Breast epithelium (tissue), 4 donors: ENCODE data around the gene IL2. TPM values are rescaled to one million over a fixed set of nuclear protein-coding genes. Genes with fewer than 3 reads are reported as not detected.

Experiments used
- DNase-seq, 2 donors: peaks; one replicate each; pipeline ENCODE4 v3.0.0-alpha.2; 2019; ENCODE audit warnings: low spot score in 2 of 2
- H3K27ac ChIP-seq, 2 donors: fragments of 200-600 bp; sonication (generic) in 1 of 2; one replicate each; pipeline ENCODE4 v1.5.1; 2016 to 2019; ENCODE audit warnings: mild to moderate bottlenecking in 1 of 2
- H3K27me3 ChIP-seq, 2 donors: fragments of 200-600 bp; sonication (generic) in 1 of 2; one replicate each; pipeline versions ENCODE4 v1.5.1 to v1.6.0; 2017 to 2019; ENCODE audit warnings: control low read depth in 1 of 2, mild to moderate bottlenecking in 1 of 2
- H3K36me3 ChIP-seq: fragments of 200-600 bp; one replicate; pipeline ENCODE4 v1.5.1; 2019
- H3K4me1 ChIP-seq, 2 donors: fragments of 200-600 bp; sonication (generic); one replicate each; pipeline ENCODE4 v1.5.1; 2016 to 2019; ENCODE audit warnings: control low read depth in 1 of 2
- H3K4me3 ChIP-seq, 3 donors: fragments of 200-600 bp; sonication (generic); 1 replicate in 2 of 3; 2 replicates in 1 of 3; pipeline ENCODE4 v1.5.1; 2016 to 2019; ENCODE audit warnings: mild to moderate bottlenecking in 3 of 3, moderate library complexity in 2 of 3
- H3K9me3 ChIP-seq, 2 donors: fragments of 200-600 bp; sonication (generic) in 1 of 2; one replicate each; pipeline ENCODE4 v1.5.1; 2016 to 2019; ENCODE audit warnings: control low read depth in 1 of 2
- POLR2A ChIP-seq: fragments of 450-650 bp; IDR thresholded peaks from one replicate; pipeline ENCODE4 v1.6.1; 2016; ENCODE audit warnings: antibody characterized with exemption, mild to moderate bottlenecking, moderate library complexity
- POLR2AphosphoS5 ChIP-seq, 3 donors: sonication (generic); formaldehyde crosslinking; IDR thresholded peaks; one replicate each; pipeline ENCODE4 v1.6.1; 2017; ENCODE audit warnings: antibody characterized with exemption in 3 of 3
- intact Hi-C: fragments of 100-400 bp; cut with DNase I; formaldehyde crosslinking; loops from one replicate; pipeline ENCODE4 v1.15.1; 2023; ENCODE audit warnings: low total_unique reads
- total RNA-seq, 3 donors: library from RNA; depleted of rRNA; stranded (reverse); fragments of >200 nt; gene quantifications; one replicate each; pipeline ENCODE4 v1.1.0, GENCODE V29; 2016
- TF ChIP-seq, protein P1 (sequence below), 3 donors: fragments of 450-650 bp; IDR thresholded peaks; one replicate each; pipeline ENCODE4 v1.5.1; 2016 to 2017; ENCODE audit warnings: antibody characterized with exemption in 3 of 3, mild to moderate bottlenecking in 3 of 3, moderate library complexity in 3 of 3

IL2 gene
- total RNA-seq, 3 donors from 2014 or later, result 0.48 TPM; not detected in 2

DNA sequence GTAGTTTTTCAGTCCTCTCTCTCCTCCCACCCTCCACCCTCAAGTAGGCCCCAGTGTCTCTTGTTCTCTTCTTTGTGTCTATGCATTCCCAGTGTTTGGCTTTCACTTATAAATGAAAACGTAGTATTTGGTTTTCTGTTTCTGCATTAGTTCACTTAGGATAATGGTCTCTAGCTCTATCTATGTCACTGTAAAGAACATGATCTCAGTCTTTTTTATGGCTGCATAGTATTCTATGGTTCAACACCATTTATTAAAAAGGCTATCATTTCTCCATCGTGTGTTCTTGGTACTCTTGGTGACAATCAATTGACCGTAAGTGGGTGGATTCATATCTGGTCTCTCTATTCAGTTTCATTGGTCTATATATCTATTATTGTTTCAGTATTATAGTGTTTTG is 18.7 kb upstream of the IL2 start:
- TF ChIP-seq POLR2AphosphoS5 (IDR thresholded peaks at IDR 0.05) (no peak), POLR2A (no peak)
- TF ChIP-seq, protein P1, sequence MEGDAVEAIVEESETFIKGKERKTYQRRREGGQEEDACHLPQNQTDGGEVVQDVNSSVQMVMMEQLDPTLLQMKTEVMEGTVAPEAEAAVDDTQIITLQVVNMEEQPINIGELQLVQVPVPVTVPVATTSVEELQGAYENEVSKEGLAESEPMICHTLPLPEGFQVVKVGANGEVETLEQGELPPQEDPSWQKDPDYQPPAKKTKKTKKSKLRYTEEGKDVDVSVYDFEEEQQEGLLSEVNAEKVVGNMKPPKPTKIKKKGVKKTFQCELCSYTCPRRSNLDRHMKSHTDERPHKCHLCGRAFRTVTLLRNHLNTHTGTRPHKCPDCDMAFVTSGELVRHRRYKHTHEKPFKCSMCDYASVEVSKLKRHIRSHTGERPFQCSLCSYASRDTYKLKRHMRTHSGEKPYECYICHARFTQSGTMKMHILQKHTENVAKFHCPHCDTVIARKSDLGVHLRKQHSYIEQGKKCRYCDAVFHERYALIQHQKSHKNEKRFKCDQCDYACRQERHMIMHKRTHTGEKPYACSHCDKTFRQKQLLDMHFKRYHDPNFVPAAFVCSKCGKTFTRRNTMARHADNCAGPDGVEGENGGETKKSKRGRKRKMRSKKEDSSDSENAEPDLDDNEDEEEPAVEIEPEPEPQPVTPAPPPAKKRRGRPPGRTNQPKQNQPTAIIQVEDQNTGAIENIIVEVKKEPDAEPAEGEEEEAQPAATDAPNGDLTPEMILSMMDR (IDR thresholded peaks at IDR 0.05), result no peak
- no peak for DNase-seq
- no peak overlapping the region for H3K4me3 ChIP-seq
- intact Hi-C loops, result no loop called here
- H3K27me3 ChIP-seq, result no peaks in the 10 kb centered on the region
- H3K9me3 ChIP-seq, result peaks cover 0 to 14% of the 10 kb centered on the region in 2 donors
- no peaks in the 10 kb centered on the region for H3K4me1 ChIP-seq
- H3K27ac ChIP-seq, result no peak overlapping the region
- no peaks in the 10 kb centered on the region for H3K36me3 ChIP-seq

DNA sequence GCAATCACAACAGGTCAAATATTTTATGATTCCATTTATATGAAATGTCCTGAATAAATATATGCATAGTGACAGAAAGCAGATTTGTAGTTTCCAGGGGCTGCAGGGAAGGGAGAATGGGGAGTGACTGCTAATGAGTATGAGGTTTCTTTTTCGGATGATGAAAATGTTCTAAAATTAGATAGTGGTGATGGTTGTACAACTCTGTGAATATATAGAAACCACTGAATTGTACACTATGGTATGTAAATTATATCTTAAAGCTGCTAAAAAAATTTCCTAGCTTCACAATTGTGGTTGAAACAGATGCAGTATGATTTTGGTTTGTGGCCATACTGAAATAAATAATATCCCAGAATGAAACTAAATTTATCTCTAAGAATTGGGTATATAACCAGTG is 12.9 kb upstream of the IL2 start:
- intact Hi-C loops, result no loop called here
- H3K27ac ChIP-seq, result no peak overlapping the region
- no peaks in the 10 kb centered on the region for H3K4me1 ChIP-seq
- no peak overlapping the region for H3K4me3 ChIP-seq
- no peak for DNase-seq
- H3K27me3 ChIP-seq, result no peaks in the 10 kb centered on the region
- H3K36me3 ChIP-seq, result no peaks in the 10 kb centered on the region
- TF ChIP-seq, protein P1 (IDR thresholded peaks at IDR 0.05), result no peak
- TF ChIP-seq POLR2A, result no peak
- TF ChIP-seq POLR2AphosphoS5 (IDR thresholded peaks at IDR 0.05), result no peak
- peaks cover 0 to 14% of the 10 kb centered on the region in 2 donors for H3K9me3 ChIP-seq

DNA sequence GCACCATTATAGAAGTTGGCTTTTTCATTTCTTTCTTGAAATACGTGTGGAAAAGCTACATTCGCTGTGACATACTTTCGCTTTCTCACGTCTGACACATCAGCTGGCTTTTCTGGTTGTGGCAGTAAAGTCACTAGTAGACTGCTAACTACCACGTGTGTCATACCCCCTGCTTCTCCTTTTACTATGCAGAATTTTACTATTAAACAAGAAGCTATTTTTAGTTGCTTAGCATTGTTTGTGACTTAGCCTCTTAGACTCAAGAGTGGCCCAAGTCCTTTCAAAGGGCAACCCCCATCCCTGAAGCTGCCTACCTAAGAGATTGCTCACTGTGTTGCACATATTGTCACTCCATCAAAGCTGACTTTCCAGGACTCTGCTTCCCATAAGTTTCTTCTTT is 2.1 kb upstream of the IL2 start:
- DNase-seq, result no peak
- Histone ChIP-seq H3K4me1 (no peaks in the 10 kb centered on the region), H3K27ac (no peak overlapping the region), H3K4me3 (peak overlapping the region in 2 of 3 donors; percentile 11 to 46), H3K36me3 (no peaks in the 10 kb centered on the region), H3K9me3 (no peaks in the 10 kb centered on the region), H3K27me3 (no peaks in the 10 kb centered on the region)
- no peak for TF ChIP-seq POLR2AphosphoS5 (IDR thresholded peaks at IDR 0.05)
- no peak for TF ChIP-seq POLR2A
- TF ChIP-seq, protein P1 (IDR thresholded peaks at IDR 0.05), result no peak
- intact Hi-C loops, result no loop called here

DNA sequence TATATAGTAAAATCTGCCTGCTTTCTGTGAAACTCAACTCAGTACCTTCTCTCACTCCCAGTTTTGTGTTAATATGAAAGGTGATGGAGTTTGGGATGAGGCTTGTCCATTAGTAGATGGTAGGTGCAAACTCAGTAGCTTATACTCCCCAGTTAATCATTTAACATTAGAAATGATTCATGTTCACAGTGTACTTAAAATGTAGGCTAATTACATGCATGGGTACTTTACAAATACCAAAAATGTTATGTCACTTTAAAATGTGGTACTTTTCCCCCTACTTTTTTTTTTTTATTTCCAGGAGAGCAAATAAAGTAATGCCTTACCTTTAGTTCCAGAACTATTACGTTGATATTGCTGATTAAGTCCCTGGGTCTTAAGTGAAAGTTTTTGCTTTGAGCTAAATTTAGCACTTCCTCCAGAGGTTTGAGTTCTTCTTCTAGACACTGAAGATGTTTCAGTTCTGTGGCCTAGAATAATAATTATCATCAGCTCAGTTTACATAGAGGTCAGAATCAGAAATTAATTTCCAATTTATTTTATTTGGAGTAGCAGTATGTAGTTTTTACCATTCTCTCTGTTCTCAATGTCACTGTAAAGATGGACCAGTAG is 3.0 kb downstream of the IL2 start:
- TF ChIP-seq, protein P1 (IDR thresholded peaks at IDR 0.05), result no peak
- TF ChIP-seq POLR2A (no peak), POLR2AphosphoS5 (IDR thresholded peaks at IDR 0.05) (no peak)
- intact Hi-C loops, result no loop called here
- DNase-seq, result no peak
- Histone ChIP-seq H3K27ac (no peak overlapping the region), H3K27me3 (no peaks in the 10 kb centered on the region), H3K9me3 (no peaks in the 10 kb centered on the region), H3K4me3 (no peak overlapping the region), H3K4me1 (no peaks in the 10 kb centered on the region), H3K36me3 (no peaks in the 10 kb centered on the region)

DNA sequence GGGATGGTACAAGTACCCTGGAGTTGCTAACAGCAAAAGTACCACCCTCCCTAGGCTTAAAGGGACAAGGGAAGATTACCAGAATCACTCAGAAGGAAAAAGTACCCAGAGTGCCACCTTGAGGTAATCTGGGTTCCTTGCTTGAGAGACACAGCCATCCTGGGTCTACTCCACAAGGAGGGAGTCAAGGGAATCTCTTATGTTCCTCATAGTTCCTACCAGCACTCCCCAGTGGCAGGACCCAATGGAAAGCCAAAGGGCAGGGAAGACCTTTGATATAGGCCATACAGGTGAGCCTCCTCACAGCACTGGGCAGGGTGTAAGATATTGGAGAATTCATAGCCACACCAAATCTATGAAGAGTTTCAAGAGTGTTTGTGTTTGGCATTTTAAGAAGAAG is 5.7 kb downstream of the IL2 start:
- Histone ChIP-seq H3K9me3 (no peaks in the 10 kb centered on the region), H3K36me3 (no peaks in the 10 kb centered on the region), H3K27ac (no peak overlapping the region), H3K4me1 (no peaks in the 10 kb centered on the region), H3K4me3 (no peak overlapping the region), H3K27me3 (no peaks in the 10 kb centered on the region)
- intact Hi-C loops, result no loop called here
- DNase-seq, result no peak
- TF ChIP-seq, protein P1 (IDR thresholded peaks at IDR 0.05), result no peak
- TF ChIP-seq POLR2A, result no peak
- no peak for TF ChIP-seq POLR2AphosphoS5 (IDR thresholded peaks at IDR 0.05)
